HG02973 (cell line): ENCODE results near the gene SOCS4.
"Not testable (repeated sequence)": the region's sequence is repeated elsewhere in the genome, so short reads cannot be mapped to it uniquely, and the experiment has no call there.

ENCODE experiments used
- ATAC-seq: cut with Tn5 transposase; IDR thresholded peaks from one replicate; pipeline ENCODE4 v1.9.1; 2021; ENCODE audit warnings: moderate library complexity; ENCODE audit not compliant: unreplicated experiment

Gene SOCS4

DNA sequence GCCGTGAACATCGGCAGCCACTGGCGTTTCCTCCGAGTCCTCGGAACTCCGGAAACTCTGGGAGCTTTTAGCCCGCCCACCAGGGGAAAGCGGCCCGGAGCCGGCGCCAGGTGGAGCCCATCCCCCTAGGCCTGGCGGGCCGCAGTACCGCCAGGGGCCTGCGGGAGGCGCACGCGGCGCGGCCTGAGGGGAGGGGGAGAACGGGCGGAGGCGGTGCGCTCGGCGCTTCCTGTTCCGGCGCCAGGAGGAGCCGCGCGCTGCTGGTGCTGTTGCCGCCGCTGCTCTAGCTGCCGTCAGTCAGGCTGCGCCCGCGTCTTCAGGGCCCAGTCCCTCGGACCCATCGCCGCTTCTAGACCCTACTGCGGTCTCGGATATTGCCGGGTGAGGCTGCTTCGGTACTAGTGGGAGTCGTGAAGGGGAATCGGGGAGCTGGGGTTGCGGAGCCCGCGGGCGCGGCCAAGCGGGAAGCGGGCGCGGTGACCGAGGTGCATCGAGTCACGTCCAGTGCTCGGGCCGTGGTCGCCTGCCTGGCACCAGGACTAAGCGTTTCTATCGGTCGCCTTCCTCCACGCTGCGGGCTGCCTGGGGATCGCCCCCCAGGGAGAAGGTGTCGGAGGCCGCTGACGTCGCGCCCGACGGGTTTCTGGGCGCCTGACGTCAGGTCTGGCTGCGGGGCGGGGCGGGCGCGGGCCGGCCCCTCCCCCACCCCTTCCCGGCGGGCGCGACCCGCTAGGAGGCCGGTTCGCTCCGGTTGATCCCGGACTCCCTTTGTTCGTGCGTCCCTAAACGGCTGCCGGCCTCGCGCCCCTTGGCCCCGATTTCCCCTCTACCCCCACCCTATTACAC, 24.6 kb downstream of the SOCS4 start, which contains the start of gene MAPK1IP1L:
Gene MAPK1IP1L (plus strand): TSS at position 225 of the 846 bp plus-strand sequence. CDS start 10,037 bp downstream, outside the sequence.
- ATAC-seq = peak; percentile 83

DNA sequence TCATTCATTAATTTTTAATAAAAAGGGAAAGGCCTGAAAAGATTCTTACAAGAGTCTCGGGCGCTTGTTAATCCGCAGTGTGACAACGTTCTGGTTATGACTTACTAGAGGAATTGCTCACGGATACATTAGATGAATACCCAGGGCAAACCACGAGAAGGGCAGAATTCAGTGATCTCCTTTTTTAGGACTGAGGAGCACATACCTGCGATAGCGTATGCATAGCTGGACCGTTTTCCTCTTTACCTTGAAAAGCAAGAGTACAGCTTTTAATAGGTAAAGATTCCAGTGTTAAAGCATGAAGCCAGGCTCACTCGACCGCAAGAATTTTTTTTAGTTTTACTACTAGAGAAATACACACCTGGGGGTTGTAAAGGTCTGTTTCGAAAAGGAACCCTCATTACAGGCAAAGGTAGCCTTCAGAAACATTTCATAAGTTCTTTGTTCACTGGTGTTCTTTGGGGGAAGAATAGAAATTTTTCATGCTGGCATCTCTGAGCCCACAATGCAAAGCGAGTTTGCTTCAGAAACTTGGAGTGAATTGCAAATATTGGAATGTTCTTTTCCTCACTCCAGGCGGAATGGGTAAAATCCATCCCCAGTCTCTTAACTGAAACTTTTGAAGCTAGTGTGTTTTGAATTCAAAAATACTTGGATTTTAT, 25.4 kb downstream of the SOCS4 start:
- peak; percentile 13 for ATAC-seq

DNA sequence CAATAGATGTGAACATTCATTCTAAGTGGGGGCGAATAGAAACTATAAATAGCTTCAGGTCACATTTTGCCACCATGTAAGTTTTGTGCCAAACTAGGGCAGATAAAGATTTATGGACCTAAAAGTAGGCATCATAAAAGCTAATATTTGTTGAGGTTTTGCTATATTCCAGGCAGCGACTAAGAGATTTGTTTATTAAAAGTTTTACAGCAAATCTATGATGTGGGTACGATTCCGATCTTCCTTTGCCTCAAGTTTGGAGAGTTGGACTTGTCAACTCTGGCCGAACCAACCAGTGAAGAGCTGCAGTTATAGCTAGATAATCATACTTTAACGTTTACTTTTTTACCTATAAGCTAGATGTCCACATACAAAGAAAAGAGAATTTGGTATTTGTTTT, 26.0 kb downstream of the SOCS4 start:
- no peak for ATAC-seq

DNA sequence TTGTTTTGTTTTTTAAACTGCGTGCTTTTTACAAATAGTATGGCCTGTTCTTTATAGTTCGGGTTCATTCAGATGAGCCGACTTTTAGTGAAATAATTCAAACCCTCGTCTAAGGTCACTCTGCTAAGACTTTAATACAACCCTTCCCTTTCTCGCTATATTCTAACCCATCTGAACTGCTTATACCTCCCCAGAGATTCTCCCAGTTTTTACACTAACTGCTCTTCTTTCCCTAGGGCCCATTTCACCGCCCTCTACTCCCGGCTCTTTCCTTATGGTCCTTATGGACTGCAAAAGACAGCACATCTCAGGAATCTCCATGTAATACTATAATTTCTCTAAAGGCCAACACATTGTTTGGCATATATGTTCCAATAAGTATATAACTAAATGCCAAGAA, 26.5 kb downstream of the SOCS4 start:
- ATAC-seq = no peak

DNA sequence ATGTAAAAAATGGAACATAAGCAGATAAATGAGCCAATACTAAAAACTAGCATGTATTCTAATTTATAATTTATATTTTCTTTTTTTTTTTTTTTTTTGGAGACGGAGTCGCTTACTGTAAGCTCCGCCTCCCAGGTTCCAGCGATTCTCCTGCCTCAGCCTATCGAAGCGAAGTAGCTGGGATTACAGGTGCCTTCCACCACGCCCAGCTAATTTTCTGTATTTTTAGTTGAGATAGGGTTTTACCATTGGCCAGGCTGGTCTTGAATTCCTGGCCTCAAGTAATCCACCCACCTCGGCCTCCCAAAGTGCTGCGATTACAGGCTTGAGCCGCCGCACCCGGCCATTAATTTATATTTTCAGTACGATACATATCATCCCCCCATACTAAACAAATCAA, 27.1 kb downstream of the SOCS4 start:
- ATAC-seq = no peak

DNA sequence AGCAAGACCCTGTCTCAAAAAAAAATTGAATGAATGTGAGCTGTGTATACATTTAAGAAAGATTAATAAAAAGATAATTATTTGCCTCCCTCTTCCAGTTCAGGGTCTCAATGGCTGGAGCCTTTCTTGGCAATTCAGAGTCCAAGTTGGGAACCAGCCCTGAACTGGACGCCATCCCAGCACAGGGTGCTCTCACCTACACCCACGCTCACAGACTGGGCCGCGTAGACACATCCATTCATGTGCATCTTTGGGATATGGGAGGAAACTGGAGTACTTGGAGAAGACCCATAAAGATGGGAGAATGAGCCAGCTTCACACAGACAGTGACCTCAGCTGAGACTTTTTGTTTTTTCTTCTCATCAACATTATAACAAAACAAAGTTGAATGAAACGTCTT, 30.9 kb downstream of the SOCS4 start:
- no peak for ATAC-seq

DNA sequence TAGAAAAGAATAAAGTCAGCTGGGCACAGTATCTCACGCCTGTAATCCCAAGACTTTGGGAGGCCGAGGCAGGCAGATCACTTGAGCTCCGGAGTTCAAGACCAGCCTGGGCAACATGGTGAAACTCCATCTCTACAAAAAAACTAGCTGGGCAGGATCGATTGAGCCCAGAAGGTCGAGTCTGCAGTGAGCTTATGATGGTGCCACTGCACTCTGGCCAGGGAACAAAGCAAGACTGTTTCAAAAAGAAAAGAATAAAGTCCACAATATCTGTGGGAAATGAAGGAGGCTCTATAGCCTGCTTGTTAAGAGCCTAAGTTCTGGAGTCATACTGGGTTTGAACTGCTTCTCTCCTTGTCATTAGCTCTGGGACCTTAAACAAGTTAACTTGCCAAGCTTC, 32.3 kb downstream of the SOCS4 start:
- ATAC-seq = no peak

DNA sequence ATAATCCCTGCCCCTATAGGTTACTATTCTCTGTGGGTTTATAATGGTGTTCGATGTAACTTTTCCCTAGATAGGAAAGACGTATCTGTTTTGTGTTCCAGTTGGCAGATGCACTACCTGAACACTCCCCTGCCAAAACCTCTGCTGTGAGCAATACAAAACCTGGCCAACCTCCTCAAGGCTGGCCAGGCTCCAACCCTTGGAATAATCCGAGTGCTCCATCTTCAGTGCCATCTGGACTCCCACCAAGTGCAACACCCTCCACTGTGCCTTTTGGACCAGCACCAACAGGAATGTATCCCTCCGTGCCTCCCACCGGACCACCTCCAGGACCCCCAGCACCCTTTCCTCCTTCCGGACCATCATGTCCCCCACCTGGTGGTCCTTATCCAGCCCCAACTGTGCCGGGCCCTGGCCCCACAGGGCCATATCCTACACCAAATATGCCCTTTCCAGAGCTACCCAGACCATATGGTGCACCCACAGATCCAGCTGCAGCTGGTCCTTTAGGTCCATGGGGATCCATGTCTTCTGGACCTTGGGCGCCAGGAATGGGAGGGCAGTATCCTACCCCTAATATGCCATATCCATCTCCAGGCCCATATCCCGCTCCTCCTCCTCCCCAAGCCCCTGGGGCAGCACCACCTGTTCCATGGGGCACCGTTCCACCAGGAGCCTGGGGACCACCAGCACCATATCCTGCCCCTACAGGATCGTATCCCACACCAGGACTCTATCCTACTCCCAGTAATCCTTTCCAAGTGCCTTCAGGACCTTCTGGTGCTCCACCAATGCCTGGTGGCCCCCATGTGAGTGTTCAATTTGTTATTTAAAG, 35.7 kb downstream of the SOCS4 start:
- ATAC-seq = no peak

DNA sequence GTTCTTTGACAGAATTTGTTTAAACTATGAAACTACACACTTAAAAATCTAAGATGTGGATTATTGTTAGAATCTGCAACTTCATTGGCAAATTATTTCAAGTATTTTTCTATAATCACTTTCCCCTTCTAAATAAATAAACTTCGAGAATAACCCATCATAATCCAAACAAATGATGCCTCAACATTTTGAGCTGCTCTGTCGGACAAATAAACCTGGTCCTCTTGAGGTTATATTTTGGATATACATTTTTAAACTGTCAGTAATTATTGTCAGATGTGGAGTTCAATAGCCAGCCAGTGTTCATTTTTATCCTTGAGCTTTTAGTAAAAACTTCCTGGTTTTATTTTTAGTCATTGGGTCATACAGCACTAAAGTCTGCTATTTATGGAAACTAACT, 37.9 kb downstream of the SOCS4 start:
- not testable (repeated sequence) for ATAC-seq

DNA sequence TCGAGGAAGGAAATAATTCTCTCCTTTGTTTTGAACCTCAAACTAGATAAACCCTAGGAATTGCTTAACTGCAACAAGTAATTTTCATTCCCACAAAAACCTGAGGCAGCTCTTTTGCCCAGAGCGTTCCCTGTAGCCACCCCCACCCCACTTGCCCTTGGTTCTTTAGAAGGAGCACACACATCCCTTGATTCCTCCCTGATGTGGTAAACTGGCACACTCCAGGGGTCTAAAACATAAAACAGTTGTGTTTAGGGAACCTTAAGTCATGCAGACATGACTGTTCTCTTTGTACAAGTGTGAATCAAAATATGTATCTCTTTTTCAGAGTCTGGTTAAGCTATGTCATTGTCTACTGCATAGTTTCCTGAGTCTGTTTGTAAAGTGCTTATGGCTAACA, 38.4 kb downstream of the SOCS4 start:
- no peak for ATAC-seq

DNA sequence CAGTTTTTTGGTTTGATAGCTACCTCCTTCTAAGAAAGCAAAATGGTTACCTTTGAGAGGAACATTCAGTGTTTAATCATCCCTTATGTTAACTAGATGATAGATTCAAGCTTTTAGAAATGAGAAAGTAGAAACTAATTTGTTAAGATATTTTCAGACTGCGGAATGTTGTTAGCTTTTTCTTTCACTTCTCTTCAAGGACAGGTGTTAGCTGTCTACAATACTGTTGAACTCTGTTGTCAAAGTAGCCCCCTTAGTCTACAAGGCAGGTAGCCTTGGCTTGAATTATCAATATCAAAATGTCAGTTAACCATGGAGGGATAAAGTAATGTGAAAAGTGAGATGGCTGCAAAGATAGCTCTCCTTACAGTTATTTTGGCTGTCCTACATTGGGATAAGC, 39.2 kb downstream of the SOCS4 start:
- ATAC-seq = no peak

DNA sequence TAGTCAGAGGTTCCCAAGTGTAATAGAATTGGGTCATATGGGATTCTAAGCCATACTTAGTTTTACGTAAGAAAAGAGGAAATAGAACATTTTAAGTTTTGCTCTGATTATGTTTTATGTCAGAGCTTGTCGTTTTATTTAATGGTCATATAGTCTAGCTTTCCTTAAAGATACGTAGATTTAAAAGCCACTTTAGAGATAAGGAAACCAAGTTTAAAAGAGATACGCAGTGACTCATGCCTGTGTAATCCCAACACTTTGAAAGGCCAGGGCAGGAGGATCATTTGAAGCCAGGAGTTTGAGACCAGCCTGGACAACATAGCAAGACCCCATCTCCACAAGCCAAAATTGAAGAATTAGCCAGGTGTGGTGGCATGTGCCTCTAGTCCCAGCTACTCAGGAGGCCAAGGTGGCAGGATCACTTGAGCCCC, 44.0 kb downstream of the SOCS4 start:
- no peak for ATAC-seq

DNA sequence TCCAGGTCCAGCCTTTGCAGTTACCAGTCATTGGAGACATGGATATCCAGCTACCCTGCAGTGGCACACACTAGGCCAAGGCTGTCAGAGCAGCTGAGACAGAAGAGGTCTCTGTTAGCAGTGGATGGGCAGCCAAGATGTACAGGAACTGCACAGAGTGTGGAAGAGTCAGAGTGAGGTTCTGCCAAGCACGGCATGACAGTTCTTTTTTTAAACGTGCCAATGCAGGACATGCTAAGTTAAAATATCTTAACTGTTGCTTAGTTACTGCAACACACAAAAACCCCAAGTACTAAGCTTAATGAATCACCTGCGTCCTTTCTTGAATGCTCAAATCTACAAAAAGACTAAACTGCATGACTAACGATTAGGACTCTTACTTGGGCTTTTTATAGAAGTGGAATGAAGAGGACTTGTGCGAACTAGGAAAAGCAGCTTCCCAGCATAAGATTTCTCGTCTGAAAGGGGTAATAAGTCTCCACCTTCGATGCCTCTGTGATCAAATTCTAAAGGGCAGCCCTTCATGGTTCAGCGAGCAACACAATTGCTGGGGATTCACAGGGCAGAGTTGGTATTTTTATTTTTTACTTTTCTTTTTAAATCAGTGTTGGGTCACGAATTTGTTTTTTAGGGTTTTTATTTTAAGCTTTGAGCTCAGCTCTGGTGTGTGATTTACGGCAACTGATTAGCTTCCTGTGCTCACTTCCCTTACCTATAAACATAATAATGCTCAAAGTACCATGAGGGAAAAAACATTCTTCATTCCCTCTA, 45.0 kb downstream of the SOCS4 start:
- peak; percentile 58 for ATAC-seq

DNA sequence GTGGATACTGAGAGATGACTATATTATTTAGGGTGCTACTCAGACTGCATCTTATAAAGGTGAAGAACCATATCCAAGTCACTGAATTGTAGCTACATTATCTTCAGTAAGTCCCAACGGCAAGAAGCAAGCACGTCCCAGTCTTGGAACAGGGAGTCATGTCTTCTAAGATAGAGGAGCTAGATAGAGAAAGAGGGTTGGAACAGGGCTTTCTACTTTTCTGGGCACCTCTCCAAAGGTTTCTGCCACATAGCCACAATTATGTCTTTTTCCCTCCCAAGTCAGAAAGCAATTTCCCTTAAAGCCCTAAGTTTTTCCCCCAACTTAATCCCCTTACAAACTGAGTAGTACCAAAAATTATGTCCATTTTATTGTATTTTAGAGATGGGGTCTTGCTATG, 46.8 kb downstream of the SOCS4 start:
- ATAC-seq = no peak

DNA sequence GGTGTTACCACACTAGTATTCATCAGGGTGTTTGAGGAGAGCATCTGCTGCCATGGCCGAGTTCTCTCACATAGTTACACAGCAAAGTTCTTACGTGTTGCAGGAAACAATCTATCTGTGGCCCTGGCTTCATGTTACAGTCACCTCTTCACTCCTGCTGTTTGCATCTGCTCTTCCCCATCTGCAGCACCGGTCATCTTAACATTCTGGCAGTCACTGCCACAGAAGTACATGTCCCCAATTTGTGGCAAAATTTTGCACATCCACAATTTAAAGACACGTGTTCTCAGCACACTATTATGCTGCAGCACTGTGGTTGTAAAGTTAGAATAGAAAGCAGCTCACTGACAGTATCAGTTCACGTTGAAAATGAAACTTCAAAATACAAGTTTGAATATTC, 47.6 kb downstream of the SOCS4 start:
- peak; percentile 36 for ATAC-seq

DNA sequence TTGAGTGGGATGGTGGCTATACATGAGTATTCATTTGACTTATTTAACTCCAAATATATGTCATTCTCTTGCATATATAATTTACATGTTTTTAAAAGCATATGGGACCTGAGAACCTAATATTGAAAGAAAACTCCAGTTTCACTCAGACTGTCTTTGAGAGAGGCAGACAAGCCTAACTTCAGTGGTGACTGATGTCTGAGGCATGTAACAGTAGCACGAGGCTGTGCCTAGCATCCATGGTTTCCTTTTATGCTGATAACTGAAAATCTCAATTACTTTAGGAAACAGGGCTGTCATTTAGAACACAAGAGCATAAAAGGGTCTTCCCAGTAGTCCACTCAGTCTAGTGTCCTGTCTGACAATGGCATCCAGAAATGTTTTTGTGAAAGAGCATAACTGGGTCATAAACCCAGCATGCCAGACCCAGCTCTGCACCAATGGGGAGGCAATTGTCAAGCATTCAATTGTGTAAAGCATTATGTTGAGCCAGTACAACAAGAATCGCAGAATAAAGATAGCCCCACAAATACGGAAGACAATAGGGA, 48.7 kb downstream of the SOCS4 start:
- no peak for ATAC-seq

DNA sequence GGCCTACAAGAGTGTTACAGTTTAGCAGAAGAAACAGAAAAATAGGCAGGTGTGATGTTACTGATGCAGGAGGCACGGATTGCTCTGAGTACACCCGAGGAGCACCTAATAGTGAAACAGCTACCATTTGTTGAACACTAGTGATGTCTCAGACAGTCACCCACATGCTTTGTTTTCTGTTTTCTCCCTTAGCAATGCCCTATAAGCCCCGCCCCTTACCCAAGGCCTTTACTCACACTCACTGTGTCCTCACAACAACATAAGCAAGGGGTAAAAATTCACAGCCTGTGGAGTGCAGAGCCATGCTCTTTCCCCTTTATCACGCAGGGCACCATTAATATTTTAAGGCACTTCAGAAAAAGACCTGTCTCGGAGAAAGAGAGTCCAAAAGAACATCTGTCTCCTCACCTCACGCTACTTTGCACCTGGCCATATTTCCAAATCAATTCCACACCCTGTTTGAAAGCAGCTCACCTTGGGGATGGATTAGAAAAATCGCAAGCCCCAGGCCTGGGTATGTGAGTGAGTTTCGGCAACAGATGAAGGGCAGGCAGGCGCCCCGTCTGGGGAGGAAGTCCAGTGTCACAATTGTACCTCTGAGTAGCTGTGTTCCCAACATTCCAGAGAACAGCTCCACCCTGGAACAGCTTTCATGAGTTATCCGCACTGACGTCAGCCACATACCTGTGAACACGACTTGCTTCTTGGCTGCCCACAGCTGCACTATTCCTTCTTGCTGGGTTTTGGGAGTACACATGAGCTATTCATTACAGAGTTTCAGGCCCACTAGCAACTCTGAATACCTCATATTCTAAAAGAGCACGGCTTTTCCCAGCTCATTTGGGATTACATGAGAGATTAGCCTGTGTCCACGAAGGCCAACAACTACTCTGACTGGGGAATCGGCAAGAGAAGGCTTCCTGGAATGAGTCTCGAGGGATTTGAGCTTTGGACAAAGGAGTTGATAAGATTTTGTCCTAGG, 50.4 kb downstream of the SOCS4 start:
- ATAC-seq = peak; percentile 38

DNA sequence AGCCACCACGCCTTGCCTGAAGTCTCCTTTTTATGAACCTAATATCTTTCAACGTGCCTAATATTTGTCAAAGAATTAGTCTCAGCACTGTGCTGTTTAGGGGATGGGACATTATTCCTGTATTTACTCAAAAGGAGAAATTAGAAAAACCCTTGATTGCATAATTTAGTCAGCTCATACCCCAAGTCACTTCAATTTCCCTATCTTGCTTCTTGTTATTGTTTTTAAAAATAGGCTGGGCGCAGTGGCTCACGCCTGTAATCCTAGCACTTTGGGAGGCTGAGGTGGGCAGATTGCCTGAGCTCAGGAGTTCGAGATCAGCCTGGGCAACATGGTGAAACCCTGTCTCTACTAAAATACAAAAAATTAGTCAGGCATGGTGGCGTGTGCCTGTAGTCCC, 52.9 kb downstream of the SOCS4 start:
- not testable (repeated sequence) for ATAC-seq

DNA sequence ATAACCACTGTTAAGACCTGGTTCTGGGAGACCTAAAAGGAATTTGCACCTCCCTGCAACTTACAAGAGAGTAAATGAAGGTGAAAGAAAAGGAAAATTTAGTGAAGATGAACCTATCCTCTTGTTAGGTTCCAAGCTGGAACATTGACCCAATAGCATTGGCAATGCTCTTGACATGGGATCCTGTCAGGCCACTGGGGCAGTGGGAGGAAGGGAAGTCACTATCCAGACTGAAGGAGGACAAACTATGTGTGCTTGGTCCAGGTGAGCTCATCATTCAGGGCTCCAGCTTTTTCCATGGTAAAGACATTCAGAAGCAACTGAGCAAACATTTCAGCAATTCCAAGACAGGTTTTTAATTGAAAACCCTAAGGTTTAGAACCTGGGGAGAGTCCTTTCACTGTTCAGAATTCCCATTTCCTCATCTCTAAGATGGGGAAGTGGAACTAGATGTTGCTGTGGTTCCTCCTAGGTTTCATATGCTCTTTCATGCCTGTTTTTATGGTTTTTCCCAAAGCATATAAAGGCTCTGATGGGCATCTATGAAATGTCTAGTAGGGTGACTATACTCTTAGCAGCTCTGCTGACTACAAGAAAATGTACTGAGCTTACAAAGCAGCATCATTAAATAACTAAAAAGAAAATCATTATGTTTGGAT, 57.5 kb downstream of the SOCS4 start:
- no peak for ATAC-seq
